WI38 (cell line): ENCODE data around the gene SLC2A6.

Experiments
- H3K4me3 ChIP-seq: 2 replicates; pipeline ENCODE4 v1.5.1; 2011; ENCODE audit warnings: low read depth, mild to moderate bottlenecking, control low read depth, low read length
- TF ChIP-seq, protein P1 (sequence below): IDR thresholded peaks from 2 replicates; pipeline ENCODE4 v1.5.1; 2012; ENCODE audit warnings: low read depth, mild to moderate bottlenecking, control low read depth, low read length

The SLC2A6 gene

DNA sequence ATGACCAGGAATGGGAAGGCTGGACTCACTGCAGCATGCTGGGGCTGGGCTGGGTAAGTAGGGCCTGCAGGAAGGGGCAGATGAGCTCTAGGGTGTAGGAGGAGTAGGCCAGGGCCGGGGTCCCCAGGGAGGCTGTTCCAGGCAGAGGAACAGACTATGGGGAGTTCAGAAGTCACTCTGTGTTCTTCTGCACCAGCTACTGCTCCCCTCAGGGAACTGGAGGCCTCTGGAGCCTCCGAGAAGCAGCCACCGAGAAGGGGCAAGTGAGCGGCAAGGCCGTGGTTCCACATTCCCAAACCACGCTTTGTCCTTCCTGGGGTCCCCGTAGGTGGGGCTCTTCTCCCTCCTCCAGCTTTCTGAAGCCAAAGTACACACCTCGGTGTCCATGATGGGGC is 8.4 kb upstream of the SLC2A6 start:
- no peak overlapping the region for H3K4me3 ChIP-seq
- TF ChIP-seq, protein P1, sequence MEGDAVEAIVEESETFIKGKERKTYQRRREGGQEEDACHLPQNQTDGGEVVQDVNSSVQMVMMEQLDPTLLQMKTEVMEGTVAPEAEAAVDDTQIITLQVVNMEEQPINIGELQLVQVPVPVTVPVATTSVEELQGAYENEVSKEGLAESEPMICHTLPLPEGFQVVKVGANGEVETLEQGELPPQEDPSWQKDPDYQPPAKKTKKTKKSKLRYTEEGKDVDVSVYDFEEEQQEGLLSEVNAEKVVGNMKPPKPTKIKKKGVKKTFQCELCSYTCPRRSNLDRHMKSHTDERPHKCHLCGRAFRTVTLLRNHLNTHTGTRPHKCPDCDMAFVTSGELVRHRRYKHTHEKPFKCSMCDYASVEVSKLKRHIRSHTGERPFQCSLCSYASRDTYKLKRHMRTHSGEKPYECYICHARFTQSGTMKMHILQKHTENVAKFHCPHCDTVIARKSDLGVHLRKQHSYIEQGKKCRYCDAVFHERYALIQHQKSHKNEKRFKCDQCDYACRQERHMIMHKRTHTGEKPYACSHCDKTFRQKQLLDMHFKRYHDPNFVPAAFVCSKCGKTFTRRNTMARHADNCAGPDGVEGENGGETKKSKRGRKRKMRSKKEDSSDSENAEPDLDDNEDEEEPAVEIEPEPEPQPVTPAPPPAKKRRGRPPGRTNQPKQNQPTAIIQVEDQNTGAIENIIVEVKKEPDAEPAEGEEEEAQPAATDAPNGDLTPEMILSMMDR, result no peak

GRCh38 chr9:133485531-133486260 is 6.8 kb upstream of the SLC2A6 start:
- H3K4me3 ChIP-seq, result no peak overlapping the region
- TF ChIP-seq, protein P1, result no peak

- TF ChIP-seq, protein P1, result no peak
Measured at GRCh38 chr9:133484671-133485437, 6.0 kb upstream of the SLC2A6 start.

DNA sequence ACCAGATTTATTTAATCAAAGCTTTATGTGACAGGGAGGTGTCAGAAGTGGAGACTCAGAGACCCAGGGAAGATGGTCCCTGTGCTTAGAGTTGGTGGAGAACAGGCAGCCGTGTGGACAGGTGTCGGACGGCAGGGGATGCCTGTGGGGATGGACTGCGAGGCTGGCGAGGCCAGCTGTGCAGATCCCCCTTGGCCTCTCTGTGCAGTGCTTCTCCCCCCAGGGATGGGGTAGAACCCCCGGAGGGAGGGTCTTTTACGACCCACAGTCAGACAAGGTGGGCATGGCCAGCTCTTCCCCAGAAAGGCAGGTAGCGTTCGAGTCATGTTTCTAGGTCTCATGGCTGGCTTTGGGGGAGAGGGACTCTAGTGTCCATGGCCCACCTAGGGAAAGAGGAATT is 4.7 kb upstream of the SLC2A6 start:
- H3K4me3 ChIP-seq, result no peak overlapping the region
- TF ChIP-seq, protein P1, result no peak

More at GRCh38 chr9:133484671-133485437, 6.0 kb upstream of the SLC2A6 start:
- no peak overlapping the region for H3K4me3 ChIP-seq

DNA sequence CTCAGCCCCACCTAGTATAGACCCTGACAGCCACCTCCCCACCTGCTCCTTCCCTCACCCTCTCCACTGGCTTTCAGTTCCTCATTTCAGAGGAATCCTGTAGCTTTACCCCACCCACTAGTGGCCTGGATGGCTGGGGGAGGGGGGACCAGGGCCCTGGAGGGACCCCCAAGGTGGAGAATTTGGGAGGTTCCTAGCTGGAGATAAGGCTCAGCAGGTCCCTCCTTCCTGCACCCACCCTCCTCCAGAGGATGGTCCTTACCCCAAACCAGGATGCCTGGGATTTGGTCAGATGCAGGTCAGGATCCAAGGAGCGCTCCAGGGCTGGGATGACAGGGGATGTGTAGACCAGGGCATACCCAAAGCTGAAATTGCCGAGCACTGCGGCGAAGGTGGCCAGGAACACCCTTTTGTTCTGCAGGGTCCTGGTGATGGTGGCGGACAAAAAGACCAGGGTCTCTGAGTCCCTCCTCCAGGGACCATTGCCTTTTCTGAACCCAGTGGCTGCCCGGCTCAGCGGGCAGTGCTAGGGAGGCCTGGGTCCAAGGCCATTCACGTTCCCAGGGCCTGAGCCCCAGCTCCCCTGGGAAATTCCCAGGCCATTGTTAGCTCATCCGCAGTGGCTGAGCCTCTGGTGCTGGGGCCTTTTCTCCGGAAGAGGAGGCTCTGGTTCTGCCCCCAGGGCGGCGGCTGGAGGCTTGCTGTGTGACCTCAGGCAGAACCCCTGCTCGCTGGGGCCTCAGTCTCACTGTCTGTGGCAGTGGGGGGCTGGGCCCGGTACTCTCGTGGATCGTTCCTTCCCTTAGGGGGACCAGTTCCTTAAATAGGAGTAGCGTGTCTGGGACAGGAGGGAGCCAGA is 678 bp downstream of the SLC2A6 start:
- peak overlapping the region; percentile 51; the same call in 1 of the 2 replicates for H3K4me3 ChIP-seq
- TF ChIP-seq, protein P1, result no peak

- H3K4me3 ChIP-seq, result no peak overlapping the region
Measured at GRCh38 chr9:133477461-133477860, 1.4 kb downstream of the SLC2A6 start.

More at GRCh38 chr9:133477461-133477860, 1.4 kb downstream of the SLC2A6 start:
- TF ChIP-seq, protein P1, result no peak
